ENCODE results near the gene BSND. TPM values are rescaled to one million over a fixed set of nuclear protein-coding genes. Genes with fewer than 3 reads are reported as not detected.

BSND gene
- total and polyA plus RNA-seq, 9 of the 15 experiments (the other 6 are each of a cell fraction or from before 2014, with no cell fraction given) = not detected

- 2% methylated on average over 4 of the region's 4 CpGs for WGBS (ENCODE audit: insufficient coverage, low coverage, missing lambda C conversion rate)
- TF ChIP-seq SMARCB1 (IDR thresholded peaks at IDR 0.05; ENCODE audit: insufficient read length, low read depth) (no peak), MEIS2 (IDR thresholded peaks at IDR 0.05; ENCODE audit: partially characterized antibody) (no peak), KLF13 (tag; IDR thresholded peaks at IDR 0.05; ENCODE audit: borderline replicate concordance, low read depth) (no peak), RBM34 (IDR thresholded peaks at IDR 0.05; ENCODE audit: borderline replicate concordance, insufficient read depth, low read length) (no peak), PRMT5 (CRISPR knock-in tag; IDR thresholded peaks at IDR 0.05) (no peak), STAT5A (IDR thresholded peaks at IDR 0.05; ENCODE audit: borderline replicate concordance, low read length) (no peak), VEZF1 (CRISPR knock-in tag; IDR thresholded peaks at IDR 0.05) (no peak), ZBTB8A (IDR thresholded peaks at IDR 0.05; ENCODE audit: partially characterized antibody) (no peak), CBX3 (IDR thresholded peaks at IDR 0.05; ENCODE audit: borderline replicate concordance in 1 of 2, low read length in 2 of 2) (no peak)
- Histone ChIP-seq H3K9me3 (replicated peaks; ENCODE audit: control insufficient read depth, insufficient read depth, low read depth, low read length) (no peaks in the 10 kb centered on the region), H3K27ac (ENCODE audit: extremely low read depth, low read depth, low read length) (no peak overlapping the region; the same call in 2 of the 3 replicates), H3K4me1 (replicated peaks in 1 of 2; ENCODE audit: control insufficient read depth in 2 of 2, insufficient read depth in 2 of 2, low read length in 2 of 2) (peaks cover 0 to 19% of the 10 kb centered on the region in 2 experiments; a peak in 3 of 5 replicates), H3K9me1 (ENCODE audit: control insufficient read depth, insufficient read depth, low read length) (no peaks in the 10 kb centered on the region), H3K4me3 (no peak overlapping the region), H3K27me3 (ENCODE audit: control insufficient read depth in 2 of 2, insufficient read depth in 2 of 2, low read length in 2 of 2) (peaks cover 6 to 44% of the 10 kb centered on the region in 2 experiments), H3K4me2 (ENCODE audit: insufficient read depth, low read length) (no peak overlapping the region), H3K79me2 (ENCODE audit: control insufficient read depth, insufficient read depth, low read length) (no peaks in the 10 kb centered on the region), H3K9ac (ENCODE audit: insufficient read depth in 1 of 2, low read depth in 2 of 2, low read length in 2 of 2) (no peak overlapping the region), H2AFZ (ENCODE audit: low read depth, low read length) (no peak overlapping the region), H4K20me1 (replicated peaks; ENCODE audit: control insufficient read depth, insufficient read depth, low read length) (peaks cover 2% of the 10 kb centered on the region; the same call in 1 of the 2 replicates), H3K36me3 (ENCODE audit: control insufficient read depth, insufficient read depth, low read length) (no peaks in the 10 kb centered on the region)
- intact Hi-C loops (cut with micrococcal nuclease) = no loop called here
- ChIA-PET POLR2A (interaction anchor here (1.2 to 1.4 kb wide), 3 partner anchors 14 to 71 kb away, joined by 3 to 5 read pairs (median 4); no protein-coding TSS in a partner anchor), CTCF (ENCODE audit: low intra/inter-chr PET ratio) (no interaction called here)
- DNase-seq (ENCODE audit: extremely low read depth in 1 of 4, low spot score in 3 of 4) = no peak
- no peak for FAIRE-seq
- no peak for ATAC-seq
- in situ Hi-C loops (cut with MboI) = no loop called here
- no TSS peak for BruUV-seq (replicated peaks)
These were observed 2.6 kb downstream of the BSND start for GRCh38 chr1:55001311-55001710.
